H1 (cell line): Measurements from ENCODE around the gene C11orf58. TPM values are rescaled to one million over a fixed set of nuclear protein-coding genes. Genes with fewer than 3 reads are reported as not detected.

Experiments used
- ATF3 ChIP-seq: IDR thresholded peaks from 2 replicates; pipeline ENCODE4 v1.6.1; 2011; ENCODE audit warnings: low read depth, mild to moderate bottlenecking, low read length; ENCODE audit not compliant: insufficient read depth
- EZH2 ChIP-seq: fragments of 200-600 bp; sonication (generic); IDR thresholded peaks from 2 replicates; pipeline ENCODE4 v1.7.1; 2012; ENCODE audit warnings: low read depth, mild to moderate bottlenecking, moderate library complexity, low read length, inconsistent platforms; ENCODE audit not compliant: severe bottlenecking
- JUN ChIP-seq: IDR thresholded peaks from 2 replicates; pipeline ENCODE4 v1.6.1; 2011; ENCODE audit warnings: low read depth, mild to moderate bottlenecking, improper control_type of control experiment, low read length
- JUND ChIP-seq: IDR thresholded peaks from 2 replicates; pipeline ENCODE4 v1.6.1; 2011; ENCODE audit warnings: mild to moderate bottlenecking, improper control_type of control experiment, low read length
- NANOG ChIP-seq: IDR thresholded peaks from 2 replicates; pipeline ENCODE4 v1.6.1; 2011; ENCODE audit warnings: low read length, low read depth, mild to moderate bottlenecking, inconsistent platforms; ENCODE audit not compliant: insufficient read depth, poor library complexity, severe bottlenecking
- PHF8 ChIP-seq: fragments of 200-600 bp; sonication (generic); conservative IDR thresholded peaks from 2 replicates; pipeline ENCODE4 v1.7.1; 2012; ENCODE audit warnings: low read depth, mild to moderate bottlenecking, inconsistent platforms, low read length, moderate library complexity
- TAF7 ChIP-seq: optimal IDR thresholded peaks from 2 replicates; pipeline ENCODE3; 2011; ENCODE audit warnings: low read depth, mild to moderate bottlenecking, inconsistent platforms, low read length, moderate library complexity, borderline replicate concordance
- ZNF274 ChIP-seq: IDR thresholded peaks from 2 replicates; pipeline ENCODE4 v1.7.0; 2012; ENCODE audit warnings: low read length, borderline replicate concordance; ENCODE audit errors: extremely low read depth
- polyA plus RNA-seq, 7 experiments: library from polyadenylated mRNA; depleted of rRNA in 3 of 7; stranded (reverse) in 5 of 7; unstranded in 2 of 7; fragments of >200 nt in 5 of 7; fragments of 200-250 nt in 2 of 7; gene quantifications; 1 replicate in 5 of 7; 2 replicates in 1 of 7; 4 replicates in 1 of 7; pipeline versions ENCODE4 v1.2.1 to v1.2.3, GENCODE V29; 2011 to 2013; ENCODE audit warnings: missing spikeins in 2 of 7, mixed read lengths in 2 of 7
- total RNA-seq: library from RNA; stranded (reverse); fragmentation: NEBNext Ultra II Directional; extraction: Animal tissue kit (Norgen Biotek cat#: 25700); gene quantifications from 2 replicates; pipeline ENCODE4 v1.2.1, GENCODE V29; 2021

The C11orf58 gene
- total and polyA plus RNA-seq, 2 of the 8 experiments (the other 6 are each of a cell fraction or from before 2014, with no cell fraction given) = 70.7 to 181 TPM

GRCh38 chr11:16779436-16779835 is 41.0 kb downstream of the C11orf58 start (continued):
- TF ChIP-seq JUND = no peak
- no peak for TF ChIP-seq TAF7
- TF ChIP-seq JUN = no peak
- TF ChIP-seq ZNF274 = no peak
- TF ChIP-seq NANOG = no peak
- no peak for TF ChIP-seq ATF3
- TF ChIP-seq PHF8 = no peak
- TF ChIP-seq EZH2 = no peak
- TF ChIP-seq, all 59 proteins: peak for 0
